Activated CD8-positive, alpha-beta T cell treated with anti-CD3 and anti-CD28 coated beads, Interleukin-2, amount 10 ng/mL, durations not matched to agents 7 days and 5 days (primary cell): Measurements from ENCODE around the gene PTPN12. TPM values are rescaled to one million over a fixed set of nuclear protein-coding genes. Genes with fewer than 3 reads are reported as not detected.
"Not testable (repeated sequence)": the region's sequence is repeated elsewhere in the genome, so short reads cannot be mapped to it uniquely, and the experiment has no call there.

Experiments used
- ATAC-seq: fragments of 150-1000 bp; cut with Tn5 transposase; one replicate; pipeline ENCODE4 v1.10.0; 2021; ENCODE audit warnings: moderate library complexity
- CTCF ChIA-PET: fragments of 350-600 bp; sonication (Branson Sonifier 250); formaldehyde crosslinking; loops from one replicate; lab custom pipeline; 2021; ENCODE audit warnings: antibody characterized with exemption; lab: Charles Lee
- POLR2A ChIA-PET: fragments of 350-600 bp; sonication (Branson Sonifier 250); formaldehyde crosslinking; loops from one replicate; lab custom pipeline; 2021; ENCODE audit warnings: antibody characterized with exemption; lab: Charles Lee
- DNase-seq: peaks from one replicate; pipeline ENCODE4 v3.0.0-alpha.2; 2020
- H3K27ac Mint-ChIP-seq: one replicate; pipeline ENCODE4 v1.8.0; 2021; ENCODE audit warnings: mild to moderate bottlenecking, mixed read lengths
- H3K27me3 Mint-ChIP-seq: one replicate; pipeline ENCODE4 v1.8.0; 2021; ENCODE audit warnings: low read depth, mixed read lengths
- H3K36me3 Mint-ChIP-seq: one replicate; pipeline ENCODE4 v1.8.0; 2021; ENCODE audit warnings: low read depth, mixed read lengths
- H3K4me1 Mint-ChIP-seq: one replicate; pipeline ENCODE4 v1.8.0; 2021; ENCODE audit warnings: low read depth, mixed read lengths
- H3K4me3 Mint-ChIP-seq: one replicate; pipeline ENCODE4 v1.8.0; 2021; ENCODE audit warnings: mild to moderate bottlenecking, mixed read lengths
- H3K9me3 Mint-ChIP-seq: one replicate; pipeline ENCODE4 v1.8.0; 2022; ENCODE audit warnings: mixed read lengths; ENCODE audit not compliant: insufficient read depth
- total RNA-seq, 2 experiments: library from RNA; stranded (reverse); gene quantifications; one replicate each; pipeline ENCODE4 v1.2.3, GENCODE V29; 2021

PTPN12 gene
- total RNA-seq, result 10 to 100 TPM; 12.5 to 16.2 TPM

GRCh38 chr7:77537136-77537777 lies at the start of gene PTPN12:
Gene PTPN12, plus strand, starts transcription at chr7:77537295. Its CDS starts 252 bp downstream, at chr7:77537547.
- Mint-ChIP-seq H3K27ac (peak within 1 kb of the TSS; percentile 89), H3K4me3 (peak within 1 kb of the TSS; percentile 94), H3K36me3 (no peaks in the 10 kb centered on the region), H3K27me3 (peaks cover 11% of the 10 kb centered on the region), H3K4me1 (peaks cover 16% of the 10 kb centered on the region), H3K9me3 (no peaks in the 10 kb centered on the region)
- DNase-seq (peak; percentile 57), ATAC-seq (peak; percentile 67)
- POLR2A ChIA-PET, result no interaction called here
- CTCF ChIA-PET, result interaction anchor here (1.1 kb wide), 1 partner anchor 114 kb away, joined by 3 read pairs; no protein-coding TSS in a partner anchor

DNA sequence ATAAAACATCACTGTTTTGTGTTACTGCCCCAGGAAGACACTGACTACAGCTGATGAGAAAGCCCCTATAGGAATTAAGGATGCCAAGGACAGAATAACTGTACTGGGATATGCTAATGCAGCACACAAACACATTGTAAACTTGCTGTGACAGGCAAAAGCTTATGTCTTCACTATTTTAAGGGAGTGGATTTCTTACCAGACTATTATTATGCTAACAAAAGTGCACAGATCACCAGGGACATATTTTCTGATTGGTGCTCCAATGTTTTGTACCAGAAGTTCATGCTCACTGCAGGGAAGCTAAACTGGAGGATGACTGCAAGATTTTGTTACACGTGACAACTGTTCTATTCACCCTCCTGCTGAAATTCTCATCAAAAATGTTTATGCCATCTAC lies 48.1 kb upstream of the PTPN12 start:
- POLR2A ChIA-PET, result no interaction called here
- CTCF ChIA-PET, result no interaction called here
- ATAC-seq, result no peak

GRCh38 chr7:77497079-77497478 lies 40.0 kb upstream of the PTPN12 start:
- Mint-ChIP-seq H3K4me3 (no peak overlapping the region), H3K9me3 (no peaks in the 10 kb centered on the region), H3K27me3 (peaks cover 10% of the 10 kb centered on the region), H3K4me1 (no peaks in the 10 kb centered on the region), H3K36me3 (no peaks in the 10 kb centered on the region), H3K27ac (no peak overlapping the region)
- DNase-seq (no peak), ATAC-seq (no peak)
- ChIA-PET CTCF (no interaction called here), POLR2A (no interaction called here)

More for the DNA sequence above, 48.1 kb upstream of the PTPN12 start:
- no peak overlapping the region for H3K27ac Mint-ChIP-seq
- no peaks in the 10 kb centered on the region for H3K36me3 Mint-ChIP-seq
- DNase-seq, result no peak
- H3K27me3 Mint-ChIP-seq, result peaks cover 16% of the 10 kb centered on the region
- no peak overlapping the region for H3K4me3 Mint-ChIP-seq
- no peaks in the 10 kb centered on the region for H3K9me3 Mint-ChIP-seq
- H3K4me1 Mint-ChIP-seq, result no peaks in the 10 kb centered on the region

DNA sequence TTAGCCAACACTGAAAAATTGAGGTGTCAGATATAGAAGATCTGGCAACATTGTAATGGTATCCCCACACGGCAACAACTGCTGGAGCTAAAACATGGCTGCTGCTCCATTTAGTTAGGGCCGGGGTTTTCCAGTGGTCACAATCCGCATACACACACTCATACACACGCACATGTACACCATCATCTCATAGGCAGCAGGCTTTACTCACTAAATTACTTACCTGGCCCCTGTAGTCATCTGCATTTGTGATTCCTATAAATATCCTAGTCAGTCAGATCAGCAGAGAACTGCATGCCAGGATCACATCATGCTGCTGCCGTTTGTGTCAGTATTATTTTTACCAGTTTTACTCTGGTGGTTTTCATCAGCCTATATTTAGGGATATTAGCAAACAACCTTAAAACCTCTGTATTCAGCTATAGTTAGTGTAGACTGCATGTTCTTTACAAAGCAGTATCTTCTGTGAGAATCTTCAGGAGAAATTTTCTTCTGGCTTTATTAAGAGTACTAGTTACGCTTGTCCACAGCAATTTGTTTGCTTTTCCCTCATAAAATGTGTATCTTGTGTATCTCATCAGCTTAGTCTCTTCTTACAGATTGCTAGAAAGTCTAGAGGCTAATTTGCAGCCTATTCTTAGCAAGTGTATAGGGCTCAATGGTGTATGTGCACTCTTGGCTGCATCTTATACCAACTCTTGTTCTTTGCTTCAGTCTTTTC lies 38.3 kb upstream of the PTPN12 start:
- CTCF ChIA-PET, result no interaction called here
- no peaks in the 10 kb centered on the region for H3K36me3 Mint-ChIP-seq
- no peak overlapping the region for H3K4me3 Mint-ChIP-seq
- H3K9me3 Mint-ChIP-seq, result no peaks in the 10 kb centered on the region
- DNase-seq, result no peak
- POLR2A ChIA-PET, result no interaction called here
- H3K4me1 Mint-ChIP-seq, result no peaks in the 10 kb centered on the region
- H3K27ac Mint-ChIP-seq, result no peak overlapping the region
- peaks cover 10% of the 10 kb centered on the region for H3K27me3 Mint-ChIP-seq
- no peak for ATAC-seq

DNA sequence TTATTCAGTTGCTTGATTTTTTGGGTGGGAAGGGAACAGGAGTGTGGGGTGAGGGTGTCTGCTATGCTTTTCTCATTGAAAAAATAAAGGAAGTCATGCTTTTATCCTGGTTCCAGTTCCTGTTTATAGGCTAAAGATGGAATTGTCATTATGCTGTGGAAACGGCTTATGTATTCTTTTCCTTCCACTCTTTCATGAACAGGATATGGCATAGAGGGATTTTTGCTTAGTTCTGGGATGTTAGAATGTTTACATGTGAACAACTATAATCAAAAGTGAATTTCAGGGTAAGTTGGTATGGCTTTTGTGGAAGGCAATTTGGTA lies 35.9 kb upstream of the PTPN12 start:
- ChIA-PET POLR2A (no interaction called here), CTCF (no interaction called here)

GRCh38 chr7:77504951-77505350 lies 32.1 kb upstream of the PTPN12 start:
- no peak overlapping the region for H3K27ac Mint-ChIP-seq
- H3K4me1 Mint-ChIP-seq, result no peaks in the 10 kb centered on the region
- H3K36me3 Mint-ChIP-seq, result no peaks in the 10 kb centered on the region
- no peak overlapping the region for H3K4me3 Mint-ChIP-seq
- ChIA-PET CTCF (no interaction called here), POLR2A (no interaction called here)
- H3K9me3 Mint-ChIP-seq, result no peaks in the 10 kb centered on the region
- peaks cover 8% of the 10 kb centered on the region for H3K27me3 Mint-ChIP-seq
- ATAC-seq, result no peak
- DNase-seq, result no peak

More for the DNA sequence above, 35.9 kb upstream of the PTPN12 start:
- Mint-ChIP-seq H3K9me3 (no peaks in the 10 kb centered on the region), H3K27ac (no peak overlapping the region), H3K4me3 (no peak overlapping the region), H3K36me3 (no peaks in the 10 kb centered on the region), H3K4me1 (no peaks in the 10 kb centered on the region), H3K27me3 (peaks cover 8% of the 10 kb centered on the region)
- DNase-seq, result no peak
- ATAC-seq, result no peak

DNA sequence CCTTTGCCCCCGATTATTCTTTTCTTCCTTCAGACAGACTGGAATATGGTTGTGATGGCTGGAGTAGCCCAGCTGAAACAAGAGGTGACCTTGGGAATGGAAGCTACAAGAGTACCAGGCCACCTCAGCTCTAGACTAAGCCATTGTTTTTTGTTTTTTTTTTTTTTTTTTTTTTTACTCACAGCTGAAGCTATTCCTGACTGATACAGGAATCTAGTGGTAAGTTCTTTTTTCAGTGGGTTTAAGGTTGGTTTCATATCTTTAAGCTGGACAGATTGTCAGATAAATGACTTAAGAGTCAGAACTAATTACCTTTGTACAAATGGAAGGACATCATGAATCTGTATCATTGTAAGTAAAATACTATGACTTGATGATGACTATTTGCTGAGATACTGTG lies 30.2 kb upstream of the PTPN12 start:
- CTCF ChIA-PET, result no interaction called here
- no peak overlapping the region for H3K4me3 Mint-ChIP-seq
- no peak overlapping the region for H3K27ac Mint-ChIP-seq
- no peaks in the 10 kb centered on the region for H3K36me3 Mint-ChIP-seq
- POLR2A ChIA-PET, result no interaction called here
- no peaks in the 10 kb centered on the region for H3K9me3 Mint-ChIP-seq
- no peaks in the 10 kb centered on the region for H3K4me1 Mint-ChIP-seq
- no peak for ATAC-seq
- peaks cover 7% of the 10 kb centered on the region for H3K27me3 Mint-ChIP-seq
- no peak for DNase-seq

DNA sequence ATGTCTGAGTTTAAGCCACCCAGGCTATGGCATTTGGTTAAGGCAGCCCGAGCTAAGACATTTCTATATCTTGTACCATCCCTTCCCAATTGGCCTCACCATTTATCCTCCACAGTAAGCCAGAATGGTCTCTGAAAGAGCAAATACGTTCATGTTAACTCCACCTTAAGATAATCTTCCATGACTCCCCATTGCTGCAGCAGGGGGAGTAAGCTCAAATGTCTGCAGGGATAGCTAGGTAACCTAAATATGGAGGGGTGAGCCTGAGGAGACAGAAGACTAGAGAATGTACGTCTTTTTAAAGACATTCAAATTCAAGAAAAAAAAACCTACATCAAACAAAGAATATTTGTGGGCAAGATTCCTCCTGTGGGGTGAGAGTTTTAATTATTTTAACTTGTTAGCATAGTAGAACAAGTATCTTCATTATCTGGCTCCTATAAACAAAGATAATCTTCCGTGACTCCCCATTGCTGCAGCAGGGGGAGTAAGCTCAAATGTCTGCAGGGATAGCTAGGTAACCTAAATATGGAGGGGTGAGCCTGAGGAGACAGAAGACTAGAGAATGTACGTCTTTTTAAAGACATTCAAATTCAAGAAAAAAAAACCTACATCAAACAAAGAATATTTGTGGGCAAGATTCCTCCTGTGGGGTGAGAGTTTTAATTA lies 24.0 kb upstream of the PTPN12 start:
- CTCF ChIA-PET, result interaction anchor here (1.1 kb wide), 1 partner anchor 38 kb away, joined by 3 read pairs; no protein-coding TSS in a partner anchor
- ATAC-seq, H3K4me3 Mint-ChIP-seq, DNase-seq, H3K4me1 Mint-ChIP-seq, POLR2A ChIA-PET, H3K27ac Mint-ChIP-seq, H3K9me3 Mint-ChIP-seq, H3K36me3 Mint-ChIP-seq: not testable (repeated sequence)
- peaks cover 15% of the 10 kb centered on the region for H3K27me3 Mint-ChIP-seq

GRCh38 chr7:77516085-77516484 lies 21.0 kb upstream of the PTPN12 start:
- ATAC-seq (no peak), DNase-seq (no peak)
- Mint-ChIP-seq H3K4me3 (no peak overlapping the region), H3K4me1 (no peaks in the 10 kb centered on the region), H3K27ac (no peak overlapping the region), H3K27me3 (peaks cover 15% of the 10 kb centered on the region), H3K9me3 (no peaks in the 10 kb centered on the region), H3K36me3 (no peaks in the 10 kb centered on the region)
- ChIA-PET CTCF (interaction anchor here (0.6 to 1.5 kb wide), 2 partner anchors 142 to 185 kb away, joined by 3 to 4 read pairs; no protein-coding TSS in a partner anchor), POLR2A (no interaction called here)

GRCh38 chr7:77520261-77520660 lies 16.8 kb upstream of the PTPN12 start:
- H3K4me3 Mint-ChIP-seq, result no peak overlapping the region
- no peaks in the 10 kb centered on the region for H3K9me3 Mint-ChIP-seq
- ChIA-PET CTCF (no interaction called here), POLR2A (no interaction called here)
- no peak for ATAC-seq
- H3K4me1 Mint-ChIP-seq, result no peaks in the 10 kb centered on the region
- no peak for DNase-seq
- no peaks in the 10 kb centered on the region for H3K36me3 Mint-ChIP-seq
- peaks cover 17% of the 10 kb centered on the region for H3K27me3 Mint-ChIP-seq
- no peak overlapping the region for H3K27ac Mint-ChIP-seq

- H3K4me3 Mint-ChIP-seq, H3K27ac Mint-ChIP-seq, H3K4me1 Mint-ChIP-seq, DNase-seq, H3K9me3 Mint-ChIP-seq, H3K36me3 Mint-ChIP-seq, CTCF ChIA-PET, ATAC-seq, POLR2A ChIA-PET: not testable (repeated sequence)
- H3K27me3 Mint-ChIP-seq, result peaks cover 12% of the 10 kb centered on the region
Observed at GRCh38 chr7:77521537-77521936, 15.6 kb upstream of the PTPN12 start.

- Mint-ChIP-seq H3K27me3 (peaks cover 13% of the 10 kb centered on the region), H3K4me3 (no peak overlapping the region), H3K9me3 (no peaks in the 10 kb centered on the region), H3K36me3 (no peaks in the 10 kb centered on the region), H3K4me1 (no peaks in the 10 kb centered on the region), H3K27ac (no peak overlapping the region)
- POLR2A ChIA-PET, result no interaction called here
- DNase-seq, result no peak
- CTCF ChIA-PET, result no interaction called here
- no peak for ATAC-seq
Observed at GRCh38 chr7:77524731-77525130, 12.4 kb upstream of the PTPN12 start.
